ENCODE measurements around the gene IL3. TPM values are rescaled to one million over a fixed set of nuclear protein-coding genes. Genes with fewer than 3 reads are reported as not detected.

Gene IL3
- total and polyA plus RNA-seq, 2 donors (not counting 1 experiment from before 2014, with no cell fraction given) = not detected

- H3K79me2 ChIP-seq (ENCODE audit: control insufficient read depth, insufficient read depth, low read length) = no peaks in the 10 kb centered on the region
- H3K27ac ChIP-seq (ENCODE audit: low read length in 2 of 2) = no peak overlapping the region
- DNase-seq (no peak), ATAC-seq (ENCODE audit: low read depth) (no peak)
- H3K27ac Mint-ChIP-seq = no peak overlapping the region
- 100% methylated on average over 2 of the region's 3 CpGs for WGBS (ENCODE audit: insufficient coverage)
- H3K9me3 ChIP-seq (ENCODE audit: control extremely low read depth in 1 of 3, control insufficient read depth in 2 of 3, insufficient read depth in 1 of 3, low read length in 2 of 3) = no peaks in the 10 kb centered on the region
- ChIA-PET CTCF (interaction anchor here (1.7 kb wide), 1 partner anchor 17 kb away, joined by 6 read pairs; no protein-coding TSS in a partner anchor), POLR2A (interaction anchor here (0.5 kb wide), 1 partner anchor 424 kb away, joined by 3 read pairs; no protein-coding TSS in a partner anchor)
- H3K27me3 ChIP-seq (replicated peaks in 1 of 4; ENCODE audit: control extremely low read depth in 1 of 4, control insufficient read depth in 3 of 4, insufficient read depth in 4 of 4, low read length in 3 of 4) = no peaks in the 10 kb centered on the region
- H3K9me3 Mint-ChIP-seq (ENCODE audit: insufficient read depth) = no peaks in the 10 kb centered on the region
- H3K4me1 ChIP-seq (ENCODE audit: control insufficient read depth in 2 of 2, insufficient read depth in 2 of 2, low read length in 2 of 2) = no peaks in the 10 kb centered on the region
- H3K27me3 Mint-ChIP-seq = no peaks in the 10 kb centered on the region
- H4K20me1 ChIP-seq (ENCODE audit: control insufficient read depth, insufficient read depth, low read length, poor library complexity, severe bottlenecking) = no peaks in the 10 kb centered on the region
- intact Hi-C loops (cut with micrococcal nuclease) = no loop called here
- H3K36me3 ChIP-seq (replicated peaks in 1 of 2; ENCODE audit: control extremely low read depth in 1 of 2, control insufficient read depth in 1 of 2, extremely low read depth in 1 of 2, insufficient read depth in 2 of 2, low read length in 1 of 2) = no peaks in the 10 kb centered on the region
- no peak overlapping the region for H3K4me2 ChIP-seq (replicated peaks; ENCODE audit: low read depth, low read length, poor library complexity, severe bottlenecking)
- TF ChIP-seq EZH2 (IDR thresholded peaks at IDR 0.05; ENCODE audit: borderline replicate concordance, insufficient read depth, low read depth, low read length, poor library complexity, severe bottlenecking) (no peak), CTCF (IDR thresholded peaks at IDR 0.05) (no peak)
- H3K4me1 Mint-ChIP-seq = no peaks in the 10 kb centered on the region
- no peak overlapping the region for H3K4me3 Mint-ChIP-seq
- H3K4me3 ChIP-seq (ENCODE audit: control extremely low read depth in 1 of 5, extremely low read depth in 1 of 5, insufficient read depth in 1 of 5, low read depth in 2 of 5, low read length in 4 of 5) = no peak overlapping the region
- no peak overlapping the region for H3K9ac ChIP-seq (ENCODE audit: low read length)
- H2AFZ ChIP-seq (ENCODE audit: insufficient read depth, low read depth, low read length, poor library complexity, severe bottlenecking) = no peak overlapping the region
Observed at GRCh38 chr5:132080595-132080994, 20.1 kb downstream of the IL3 start.

GRCh38 chr5:132081458-132081857, 21.0 kb downstream of the IL3 start:
- intact Hi-C loops (cut with micrococcal nuclease) = no loop called here
- CTCF ChIA-PET = interaction anchor here (1.7 kb wide), 1 partner anchor 18 kb away, joined by 6 read pairs; no protein-coding TSS in a partner anchor

More at GRCh38 chr5:132081458-132081857, 21.0 kb downstream of the IL3 start:
- Histone ChIP-seq H3K9me3 (ENCODE audit: control extremely low read depth in 1 of 3, control insufficient read depth in 2 of 3, insufficient read depth in 1 of 3, low read length in 2 of 3) (no peaks in the 10 kb centered on the region), H3K79me2 (ENCODE audit: control insufficient read depth, insufficient read depth, low read length) (no peaks in the 10 kb centered on the region), H3K27me3 (replicated peaks in 1 of 4; ENCODE audit: control extremely low read depth in 1 of 4, control insufficient read depth in 3 of 4, insufficient read depth in 4 of 4, low read length in 3 of 4) (no peaks in the 10 kb centered on the region), H3K9ac (ENCODE audit: low read length) (no peak overlapping the region), H4K20me1 (ENCODE audit: control insufficient read depth, insufficient read depth, low read length, poor library complexity, severe bottlenecking) (no peaks in the 10 kb centered on the region), H3K4me1 (ENCODE audit: control insufficient read depth in 2 of 2, insufficient read depth in 2 of 2, low read length in 2 of 2) (no peaks in the 10 kb centered on the region), H3K27ac (ENCODE audit: low read length in 2 of 2) (no peak overlapping the region), H3K4me2 (replicated peaks; ENCODE audit: low read depth, low read length, poor library complexity, severe bottlenecking) (no peak overlapping the region), H2AFZ (ENCODE audit: insufficient read depth, low read depth, low read length, poor library complexity, severe bottlenecking) (no peak overlapping the region), H3K4me3 (ENCODE audit: control extremely low read depth in 1 of 5, extremely low read depth in 1 of 5, insufficient read depth in 1 of 5, low read depth in 2 of 5, low read length in 4 of 5) (no peak overlapping the region), H3K36me3 (replicated peaks in 1 of 2; ENCODE audit: control extremely low read depth in 1 of 2, control insufficient read depth in 1 of 2, extremely low read depth in 1 of 2, insufficient read depth in 2 of 2, low read length in 1 of 2) (no peaks in the 10 kb centered on the region)
- Mint-ChIP-seq H3K4me1 (no peaks in the 10 kb centered on the region), H3K9me3 (ENCODE audit: insufficient read depth) (no peaks in the 10 kb centered on the region), H3K27me3 (no peaks in the 10 kb centered on the region), H3K27ac (no peak overlapping the region), H3K4me3 (no peak overlapping the region)
- no peak for DNase-seq
- POLR2A ChIA-PET = interaction anchor here (0.5 kb wide), 1 partner anchor 424 kb away, joined by 3 read pairs; no protein-coding TSS in a partner anchor
- ATAC-seq (ENCODE audit: low read depth) = no peak
- 100% methylated on average over 2 of the region's 3 CpGs for WGBS (ENCODE audit: insufficient coverage)
- TF ChIP-seq CTCF (IDR thresholded peaks at IDR 0.05) (no peak), EZH2 (IDR thresholded peaks at IDR 0.05; ENCODE audit: borderline replicate concordance, insufficient read depth, low read depth, low read length, poor library complexity, severe bottlenecking) (no peak)

Data from B cell (primary cell).